A673 (cell line): ENCODE data around the gene ATRX.
"Not testable (repeated sequence)": the region's sequence is repeated elsewhere in the genome, so short reads cannot be mapped to it uniquely, and the experiment has no call there.

Experiments
- CTCF ChIP-seq: fragments of 300-800, 200-600 bp; sonication (generic); conservative IDR thresholded peaks from 2 replicates; pipeline ENCODE4 v1.5.1; 2017; ENCODE audit warnings: low read depth, mild to moderate bottlenecking, antibody characterized with exemption, low read length, moderate library complexity, mixed read lengths
- EZH2 ChIP-seq: fragments of 200-600 bp; sonication (generic); IDR thresholded peaks from 2 replicates; pipeline ENCODE4 v1.6.1; 2017; ENCODE audit warnings: borderline replicate concordance, low read depth, mild to moderate bottlenecking, mixed read lengths, antibody characterized with exemption, low read length; ENCODE audit not compliant: poor library complexity, severe bottlenecking

DNA sequence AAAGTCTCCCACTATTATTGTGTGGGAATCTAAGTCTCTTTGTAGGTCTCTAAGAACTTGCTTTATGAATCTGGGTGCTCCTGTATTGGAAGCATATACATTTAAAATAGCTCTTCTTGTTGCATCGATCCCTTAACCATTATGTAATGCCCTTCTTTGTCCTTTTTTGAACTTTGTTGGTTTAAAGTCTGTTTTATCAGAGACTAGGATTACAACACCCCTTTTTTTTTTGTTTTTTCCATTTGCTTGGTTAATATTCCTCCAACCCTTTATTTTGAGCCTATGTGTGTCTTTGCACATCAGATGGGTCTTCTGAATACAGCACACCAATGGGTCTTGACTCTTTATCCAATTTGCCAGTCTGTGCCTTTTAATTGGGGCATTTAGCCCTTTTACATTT lies 32.1 kb downstream of the ATRX start:
- TF ChIP-seq CTCF, EZH2: not testable (repeated sequence)
